Coronary artery (tissue), 2 donors: Measurements from ENCODE around the gene EXOSC3.
A peak's percentile ranks its signal among the peaks of the same experiment; 100 is the strongest.
"Not testable (repeated sequence)": the region's sequence is repeated elsewhere in the genome, so short reads cannot be mapped to it uniquely, and the experiment has no call there.

ENCODE experiments used
- DNase-seq: peaks from one replicate; pipeline ENCODE4 v3.0.0-alpha.2; 2017; ENCODE audit warnings: low spot score
- H3K27ac ChIP-seq, 2 donors: fragments of 200-600 bp; sonication (generic); one replicate each; pipeline ENCODE4 v1.5.1; 2016 to 2019
- H3K4me3 ChIP-seq: fragments of 200-600 bp; sonication (generic); 2 replicates; pipeline ENCODE4 v1.5.1; 2016; ENCODE audit warnings: mild to moderate bottlenecking, moderate library complexity
- TF ChIP-seq, protein P1 (sequence below): fragments of 200-600 bp; sonication (generic); IDR thresholded peaks from one replicate; pipeline ENCODE4 v1.5.1; 2019; ENCODE audit warnings: antibody characterized with exemption

The EXOSC3 gene

DNA sequence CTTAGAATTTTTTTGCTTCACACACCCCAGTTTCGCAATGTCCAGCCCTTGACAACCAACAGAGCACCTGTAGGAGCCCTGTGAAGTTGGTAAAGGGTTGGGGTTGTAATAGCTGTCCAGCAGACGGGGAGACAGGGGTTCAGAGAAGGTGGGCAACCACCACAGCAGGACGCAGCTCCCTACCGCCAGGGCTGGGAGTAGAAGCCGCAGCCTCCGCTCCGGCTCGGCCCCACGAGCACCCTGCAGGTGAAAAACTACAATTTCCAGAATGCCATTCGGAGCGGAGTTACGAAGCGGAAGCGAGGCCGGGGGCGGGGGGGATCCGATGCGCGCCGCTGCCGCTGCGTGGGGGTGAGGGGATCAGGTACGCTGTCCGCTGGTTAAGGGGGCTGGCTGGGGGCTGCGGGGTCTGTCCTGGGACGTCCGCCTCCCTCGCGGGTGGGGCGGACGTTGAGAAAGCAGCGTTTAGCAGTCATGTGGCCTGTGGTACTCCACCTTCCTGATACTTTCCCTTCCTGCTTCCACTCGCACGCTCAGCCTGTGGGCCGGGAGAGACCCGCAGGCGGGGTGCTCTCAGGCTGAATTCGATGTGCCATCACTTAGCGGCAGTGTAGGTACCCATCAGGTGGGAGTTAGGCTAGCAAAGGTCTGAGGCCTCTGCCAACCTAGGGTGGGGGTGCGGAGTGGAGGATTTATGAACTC lies 31.2 kb downstream of the EXOSC3 start, which contains the start of gene TRMT10B:
TRMT10B (plus strand) TSS at position 317 of the 702 bp plus-strand sequence. CDS start 8,127 bp downstream, outside the sequence.
- DNase-seq: peak; percentile 79
- Histone ChIP-seq H3K27ac (peak within 1 kb of the TSS; percentile 72 to 90), H3K4me3 (peak within 1 kb of the TSS; percentile 92)
- TF ChIP-seq, protein P1, sequence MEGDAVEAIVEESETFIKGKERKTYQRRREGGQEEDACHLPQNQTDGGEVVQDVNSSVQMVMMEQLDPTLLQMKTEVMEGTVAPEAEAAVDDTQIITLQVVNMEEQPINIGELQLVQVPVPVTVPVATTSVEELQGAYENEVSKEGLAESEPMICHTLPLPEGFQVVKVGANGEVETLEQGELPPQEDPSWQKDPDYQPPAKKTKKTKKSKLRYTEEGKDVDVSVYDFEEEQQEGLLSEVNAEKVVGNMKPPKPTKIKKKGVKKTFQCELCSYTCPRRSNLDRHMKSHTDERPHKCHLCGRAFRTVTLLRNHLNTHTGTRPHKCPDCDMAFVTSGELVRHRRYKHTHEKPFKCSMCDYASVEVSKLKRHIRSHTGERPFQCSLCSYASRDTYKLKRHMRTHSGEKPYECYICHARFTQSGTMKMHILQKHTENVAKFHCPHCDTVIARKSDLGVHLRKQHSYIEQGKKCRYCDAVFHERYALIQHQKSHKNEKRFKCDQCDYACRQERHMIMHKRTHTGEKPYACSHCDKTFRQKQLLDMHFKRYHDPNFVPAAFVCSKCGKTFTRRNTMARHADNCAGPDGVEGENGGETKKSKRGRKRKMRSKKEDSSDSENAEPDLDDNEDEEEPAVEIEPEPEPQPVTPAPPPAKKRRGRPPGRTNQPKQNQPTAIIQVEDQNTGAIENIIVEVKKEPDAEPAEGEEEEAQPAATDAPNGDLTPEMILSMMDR: no peak

DNA sequence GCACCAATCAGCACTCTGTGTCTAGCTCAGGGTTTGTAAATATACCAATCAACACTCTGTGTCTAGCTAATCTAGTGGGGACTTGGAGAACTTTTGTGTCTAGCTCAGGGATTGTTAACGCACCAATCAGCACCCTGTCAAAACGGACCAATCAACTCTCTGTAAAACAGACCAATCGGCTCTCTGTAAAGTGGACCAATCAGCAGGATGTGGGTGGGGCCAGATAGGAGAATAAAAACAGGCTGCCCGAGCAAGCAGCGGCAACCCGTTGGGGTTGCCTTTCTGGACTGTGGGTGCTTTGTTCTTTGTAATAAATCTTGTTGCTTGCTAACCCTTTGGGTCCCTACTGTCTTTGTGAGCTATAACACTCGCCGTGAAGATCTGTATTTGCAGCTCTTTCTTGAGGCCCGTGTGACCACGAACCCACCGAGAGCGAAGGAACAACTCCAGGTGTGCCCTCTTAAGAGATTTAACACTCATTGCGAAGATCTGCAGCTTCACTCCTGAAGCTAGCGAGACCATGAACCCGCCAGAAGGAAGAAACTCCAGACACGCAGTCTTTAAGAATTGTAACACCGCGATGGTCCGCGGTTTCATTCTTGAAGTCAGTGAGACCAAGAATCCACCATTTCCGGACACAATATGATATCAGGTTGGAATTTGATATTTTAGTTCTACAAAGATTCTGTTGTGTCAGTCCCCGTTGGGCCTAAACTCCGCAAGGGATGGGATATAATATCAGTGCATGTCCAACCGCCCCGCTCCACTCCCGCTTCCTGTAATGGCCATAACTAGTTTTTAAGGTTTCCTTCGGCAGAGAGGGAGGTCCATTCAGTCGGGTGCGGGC lies 32.0 kb downstream of the EXOSC3 start:
- Histone ChIP-seq H3K4me3 (peak overlapping the region; percentile 92), H3K27ac (peak overlapping the region in 1 of 2 donors; percentile 90)
- no peak for DNase-seq
- TF ChIP-seq, protein P1: no peak

DNA sequence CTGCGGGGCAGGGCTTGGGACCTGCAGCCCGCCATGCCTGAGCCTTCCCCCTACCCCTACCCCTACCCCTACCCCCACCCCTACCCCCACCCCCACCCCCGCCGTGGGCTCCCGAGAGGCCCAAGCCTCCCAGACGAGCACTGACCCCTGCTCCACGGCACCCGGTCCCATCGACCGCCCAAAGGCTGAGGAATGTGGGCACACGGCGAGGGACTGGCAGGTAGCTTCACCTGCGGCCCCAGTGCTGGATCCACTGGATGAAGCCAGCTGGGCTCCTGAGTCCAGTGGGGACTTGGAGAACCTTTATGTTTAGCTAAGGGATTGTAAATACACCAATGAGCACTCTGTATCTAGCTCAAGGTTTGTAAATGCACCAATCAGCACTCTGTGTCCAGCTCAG lies 32.8 kb downstream of the EXOSC3 start:
- not testable (repeated sequence) for H3K27ac ChIP-seq, DNase-seq, H3K4me3 ChIP-seq

DNA sequence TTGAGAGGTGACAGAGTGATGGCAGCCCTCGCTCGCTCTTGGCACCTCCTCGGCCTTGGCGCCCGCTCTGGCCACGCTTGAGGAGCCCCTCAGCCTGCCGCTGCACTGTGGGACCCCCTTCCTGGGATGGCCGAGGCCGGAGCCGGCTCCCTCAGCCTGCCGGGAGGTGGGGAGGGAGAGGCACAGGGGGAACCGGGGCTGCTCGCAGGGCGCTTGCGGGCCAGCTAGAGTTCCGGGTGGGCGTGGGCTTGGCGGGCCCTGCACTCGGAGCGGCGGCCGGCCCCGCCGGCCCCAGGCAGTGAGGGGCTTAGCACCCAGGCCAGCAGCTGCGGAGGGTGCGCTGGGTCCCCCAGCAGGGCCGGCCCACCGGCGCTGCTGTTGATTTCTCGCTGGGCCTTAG lies 33.2 kb downstream of the EXOSC3 start:
- not testable (repeated sequence) for H3K4me3 ChIP-seq, H3K27ac ChIP-seq, DNase-seq

DNA sequence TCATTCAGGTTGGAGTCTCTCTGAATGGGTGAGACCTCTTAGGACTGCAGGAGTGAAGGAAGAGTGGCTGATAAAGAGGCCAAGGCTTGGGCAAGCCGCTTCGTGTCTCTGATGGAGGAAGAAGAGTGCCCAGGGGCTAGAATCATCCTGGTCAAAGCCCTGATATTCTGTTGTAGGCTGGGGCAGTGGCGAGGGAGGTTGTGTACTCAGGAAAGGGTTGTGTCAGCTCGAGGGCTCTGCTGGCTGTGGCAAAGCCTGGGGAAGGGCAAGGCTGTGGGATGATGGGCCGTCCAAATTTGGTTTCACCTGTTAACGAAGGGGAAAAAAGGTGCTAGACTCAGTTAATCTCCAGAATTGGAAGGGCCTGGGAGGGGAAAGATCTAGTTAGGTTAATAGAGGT lies 33.7 kb downstream of the EXOSC3 start:
- Histone ChIP-seq H3K4me3 (no peak overlapping the region), H3K27ac (no peak overlapping the region)
- TF ChIP-seq, protein P1: no peak
- DNase-seq: no peak

DNA sequence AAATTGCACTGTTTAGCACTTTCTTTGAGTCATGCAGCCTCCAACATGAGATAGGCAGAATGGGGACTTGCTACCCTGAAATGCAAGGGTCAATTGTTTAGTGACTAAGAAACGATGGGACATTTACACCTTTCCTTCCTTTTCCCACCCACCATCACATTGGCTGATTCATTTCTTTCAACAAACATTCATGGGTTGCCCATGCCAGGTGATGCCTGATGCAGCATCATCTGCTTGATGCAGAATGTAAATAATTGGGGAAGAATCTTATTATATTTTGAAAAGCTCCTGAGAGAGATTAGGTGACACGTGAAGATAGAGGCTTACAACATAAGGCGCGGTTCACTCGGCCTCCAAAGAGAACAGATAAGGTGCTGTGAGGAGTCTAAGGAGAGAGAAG lies 35.7 kb downstream of the EXOSC3 start:
- TF ChIP-seq, protein P1: no peak
- Histone ChIP-seq H3K27ac (no peak overlapping the region), H3K4me3 (no peak overlapping the region)
- DNase-seq: no peak

DNA sequence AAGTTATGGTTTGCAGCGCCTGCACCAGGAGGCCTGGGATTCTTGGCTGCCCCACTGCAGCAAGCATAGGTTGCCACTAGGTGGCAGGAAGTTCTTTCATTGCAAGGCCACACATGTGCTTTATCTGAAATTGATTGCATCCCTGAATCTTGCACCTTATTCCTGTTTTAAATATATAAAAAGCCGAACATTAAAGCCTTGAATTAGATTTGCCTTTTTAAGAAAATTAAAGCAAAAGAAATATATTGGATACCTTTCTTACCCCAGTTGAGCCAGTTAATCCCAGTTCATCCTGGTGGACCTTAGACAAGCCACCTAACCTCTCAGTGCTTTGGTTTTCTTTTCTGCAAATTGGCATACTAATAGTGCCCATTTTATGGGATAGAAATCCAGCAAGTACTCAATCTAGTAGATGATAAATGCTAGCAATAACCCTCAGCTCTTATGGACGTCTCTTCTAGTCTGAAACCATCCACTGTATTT lies 37.6 kb downstream of the EXOSC3 start:
- Histone ChIP-seq H3K4me3 (no peak overlapping the region), H3K27ac (no peak overlapping the region)
- TF ChIP-seq, protein P1: peak; percentile 82
- no peak for DNase-seq
